Esophagus (tissue), 2 donors: ENCODE results near the gene AUTS2. TPM values are rescaled to one million over a fixed set of nuclear protein-coding genes. Genes with fewer than 3 reads are reported as not detected.

ENCODE experiments used
- H3K27ac ChIP-seq, 2 donors: one replicate each; pipeline ENCODE4 v1.5.1; 2013; ENCODE audit warnings: low read depth in 2 of 2, mild to moderate bottlenecking in 2 of 2, inconsistent platforms in 1 of 2, low read length in 1 of 2, moderate library complexity in 1 of 2
- H3K27me3 ChIP-seq, 2 donors: one replicate each; pipeline ENCODE4 v1.6.1; 2013; ENCODE audit warnings: low read length in 2 of 2, control low read depth in 1 of 2, mild to moderate bottlenecking in 1 of 2; ENCODE audit not compliant: insufficient read depth in 2 of 2, control insufficient read depth in 1 of 2
- H3K36me3 ChIP-seq, 2 donors: one replicate each; pipeline ENCODE4 v1.6.1; 2013; ENCODE audit warnings: low read length in 1 of 2; ENCODE audit not compliant: control insufficient read depth in 2 of 2, insufficient read depth in 2 of 2
- H3K4me1 ChIP-seq, 2 donors: one replicate each; pipeline ENCODE4 v1.6.1; 2013; ENCODE audit warnings: low read length in 1 of 2; ENCODE audit not compliant: control insufficient read depth in 2 of 2, insufficient read depth in 2 of 2
- H3K4me3 ChIP-seq, 2 donors: one replicate each; pipeline ENCODE4 v1.5.1; 2013; ENCODE audit warnings: low read length in 2 of 2, mild to moderate bottlenecking in 2 of 2, low read depth in 1 of 2, moderate library complexity in 1 of 2
- H3K9me3 ChIP-seq, 2 donors: one replicate each; pipeline ENCODE4 v1.6.1; 2013; ENCODE audit warnings: mild to moderate bottlenecking in 2 of 2, low read depth in 1 of 2, low read length in 1 of 2, moderate library complexity in 1 of 2; ENCODE audit not compliant: control insufficient read depth in 2 of 2, insufficient read depth in 1 of 2
- WGBS, 2 donors: extraction: QIAGEN DNeasy Blood & Tissue Kit; methylation state at CpG; one replicate each; pipeline ENCODE4 v1.1.7; 2013; 5-methylcytosine and 5-hydroxymethylcytosine counted together
- polyA plus RNA-seq, 2 donors: library from polyadenylated mRNA; stranded (reverse); fragments of 200-250 nt; gene quantifications; one replicate each; pipeline ENCODE4 v1.2.3, GENCODE V29; 2013
- donor health status: healthy with polysubstance abuse.
- donor health status: Bipolar disorder and iron deficiency.

The AUTS2 gene
- polyA plus RNA-seq, 2 donors: 8.3 to 15.6 TPM

DNA sequence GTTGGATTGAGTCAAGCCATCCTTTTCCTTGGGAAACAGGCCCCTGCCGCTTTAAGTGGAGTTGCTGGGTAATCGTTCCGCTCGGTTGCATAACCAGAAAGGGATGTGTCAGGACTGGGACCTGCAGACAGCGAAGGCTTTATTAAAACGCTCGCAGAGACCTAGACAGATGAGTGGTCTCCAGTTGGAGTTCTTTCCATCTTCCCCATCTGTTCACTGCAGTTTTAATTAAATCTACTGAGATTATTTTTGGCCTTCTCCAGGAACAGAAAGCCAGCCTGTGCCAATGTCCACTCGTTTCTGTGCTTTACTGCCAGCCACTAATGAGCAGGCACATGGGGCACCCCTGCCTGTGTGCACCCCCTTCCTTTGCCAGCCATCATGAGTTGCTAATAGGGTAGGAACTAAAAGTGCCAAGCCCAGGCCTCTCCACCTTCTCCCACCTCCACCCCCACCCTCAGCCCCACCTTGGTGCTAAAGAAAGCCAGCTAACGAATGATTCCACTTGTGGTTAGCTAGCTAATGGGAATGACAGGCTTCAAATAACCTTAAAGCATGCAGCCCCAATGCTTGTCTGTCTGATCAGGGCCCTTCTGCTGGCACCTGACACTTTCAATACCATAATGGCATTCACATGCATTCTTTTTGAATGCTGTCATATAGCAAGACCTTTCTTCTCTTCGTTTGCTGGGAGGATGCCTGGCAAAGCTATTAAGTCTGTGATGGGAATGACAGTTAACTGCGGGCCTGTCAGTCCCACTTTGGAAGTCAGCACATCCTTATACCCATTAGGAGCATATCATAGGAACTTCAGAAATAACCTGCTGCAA, 976.9 kb downstream of the AUTS2 start:
- H3K4me1 ChIP-seq: peaks cover 0 to 2% of the 10 kb centered on the region in 2 donors
- no peaks in the 10 kb centered on the region for H3K36me3 ChIP-seq
- H3K4me3 ChIP-seq: no peak overlapping the region
- no peak overlapping the region for H3K27ac ChIP-seq
- WGBS, 2 donors: 42 to 54% methylated on average over 11 of the region's 11 CpGs
- H3K9me3 ChIP-seq: no peaks in the 10 kb centered on the region
- H3K27me3 ChIP-seq: no peaks in the 10 kb centered on the region

DNA sequence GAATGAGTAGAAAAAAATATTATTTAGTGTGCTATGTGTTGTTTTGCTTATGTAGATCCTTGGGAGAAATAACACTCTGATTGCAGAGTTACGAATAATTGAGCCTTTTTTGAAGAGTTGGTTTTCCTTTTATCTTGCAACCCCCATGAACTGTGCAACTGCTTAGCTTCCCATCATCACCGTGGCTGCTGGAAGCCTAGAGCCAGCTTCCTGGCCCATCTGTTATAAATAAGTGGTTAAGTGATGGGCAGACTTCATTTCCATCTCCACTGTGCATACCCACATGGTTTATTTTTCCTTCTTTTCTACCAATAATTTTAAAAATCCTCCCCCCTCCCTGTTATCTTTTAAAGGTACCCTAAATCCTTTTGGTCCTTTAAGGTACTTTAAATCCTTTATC, 978.8 kb downstream of the AUTS2 start:
- H3K36me3 ChIP-seq: no peaks in the 10 kb centered on the region
- WGBS, 2 donors: 40 to 85% methylated on average over 2 of the region's 2 CpGs
- H3K4me1 ChIP-seq: no peaks in the 10 kb centered on the region
- H3K9me3 ChIP-seq: no peaks in the 10 kb centered on the region
- H3K27ac ChIP-seq: no peak overlapping the region
- H3K27me3 ChIP-seq: no peaks in the 10 kb centered on the region
- H3K4me3 ChIP-seq: no peak overlapping the region

DNA sequence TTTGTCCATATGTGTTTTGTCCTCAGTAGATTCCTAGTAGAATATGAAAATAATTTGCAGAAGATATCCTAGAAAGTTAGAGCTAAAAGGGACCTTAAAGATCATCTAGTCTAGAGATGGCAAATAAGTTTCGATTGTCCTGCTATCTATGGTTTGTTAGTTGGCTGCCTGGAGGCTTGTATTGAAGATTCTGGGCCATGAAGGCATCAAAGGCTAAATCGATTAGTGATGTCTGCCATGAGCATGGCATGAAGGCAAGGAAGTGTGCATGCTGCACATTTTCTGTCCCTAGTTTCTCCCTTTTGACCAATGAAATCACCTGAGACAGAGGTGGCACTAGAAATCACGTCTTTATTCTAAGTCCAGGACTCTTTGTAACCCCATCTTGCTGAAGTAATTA, 979.9 kb downstream of the AUTS2 start:
- Histone ChIP-seq H3K36me3 (no peaks in the 10 kb centered on the region), H3K27me3 (no peaks in the 10 kb centered on the region)
- 94 to 96% methylated on average over 3 of the region's 3 CpGs for WGBS, 2 donors

DNA sequence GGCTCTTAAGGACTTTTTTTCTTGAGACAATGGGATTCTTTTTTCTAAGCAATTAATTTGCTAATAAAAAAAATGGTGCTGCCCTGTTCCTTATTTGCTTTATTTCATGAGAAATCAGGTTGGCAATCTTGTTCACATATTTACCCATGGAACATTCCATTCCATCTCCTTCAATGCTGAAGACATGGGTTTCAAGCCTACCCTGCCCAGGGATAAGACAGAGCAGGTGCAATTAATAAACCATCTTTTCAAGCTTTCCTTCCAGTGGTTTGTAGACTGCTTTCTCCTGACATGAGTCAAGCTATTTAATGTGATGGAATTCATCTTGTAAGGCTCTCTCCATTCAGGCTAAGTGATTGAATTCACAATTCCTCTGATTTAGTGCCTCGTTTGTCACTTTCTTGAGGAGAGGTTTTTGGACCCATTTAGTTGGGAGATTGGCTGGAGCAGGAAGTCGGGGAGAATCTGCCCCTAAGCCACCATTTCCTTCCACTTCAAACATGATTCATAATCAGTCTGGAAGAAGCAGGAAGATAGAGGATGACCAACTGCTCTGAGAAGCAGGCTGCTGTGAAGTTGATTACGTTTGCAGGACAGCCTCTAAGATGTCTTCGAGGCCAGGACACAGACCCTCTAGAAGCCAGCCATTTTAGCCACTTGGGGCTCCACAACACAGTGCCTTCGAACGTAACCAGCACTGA, 981.3 kb downstream of the AUTS2 start:
- peaks cover 2% of the 10 kb centered on the region in 2 donors for H3K4me1 ChIP-seq
- H3K36me3 ChIP-seq: no peaks in the 10 kb centered on the region
- 78 to 85% methylated on average over 6 of the region's 6 CpGs for WGBS, 2 donors
- no peak overlapping the region for H3K4me3 ChIP-seq
- H3K27me3 ChIP-seq: no peaks in the 10 kb centered on the region
- H3K9me3 ChIP-seq: no peaks in the 10 kb centered on the region
- H3K27ac ChIP-seq: no peak overlapping the region

More for the DNA sequence above, 979.9 kb downstream of the AUTS2 start:
- Histone ChIP-seq H3K9me3 (no peaks in the 10 kb centered on the region), H3K4me1 (no peaks in the 10 kb centered on the region), H3K4me3 (no peak overlapping the region), H3K27ac (no peak overlapping the region)

DNA sequence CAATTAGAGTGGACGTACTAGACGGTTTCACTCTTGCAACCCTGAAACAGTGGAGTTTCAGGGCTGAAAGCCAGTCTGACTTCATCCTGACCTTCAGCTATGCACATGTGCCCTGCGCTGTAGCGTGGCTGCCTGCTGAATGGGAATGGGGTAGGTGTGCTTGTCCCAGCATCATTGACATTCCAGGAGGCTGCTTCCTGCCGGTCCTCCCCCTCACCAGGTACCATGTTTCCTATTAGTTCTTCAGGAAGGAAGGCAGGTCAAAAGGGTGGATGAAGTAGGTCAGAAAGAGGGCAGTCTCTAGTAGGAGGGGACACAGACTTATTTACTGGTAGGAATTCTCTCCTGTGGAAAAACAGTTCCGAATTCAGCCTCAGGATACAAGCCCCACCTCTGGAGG, 981.9 kb downstream of the AUTS2 start:
- no peak overlapping the region for H3K4me3 ChIP-seq
- no peaks in the 10 kb centered on the region for H3K9me3 ChIP-seq
- no peaks in the 10 kb centered on the region for H3K36me3 ChIP-seq
- H3K27me3 ChIP-seq: no peaks in the 10 kb centered on the region
- WGBS, 2 donors: 87% methylated on average over 6 of the region's 6 CpGs
- no peak overlapping the region for H3K27ac ChIP-seq
- peaks cover 3 to 4% of the 10 kb centered on the region in 2 donors for H3K4me1 ChIP-seq

DNA sequence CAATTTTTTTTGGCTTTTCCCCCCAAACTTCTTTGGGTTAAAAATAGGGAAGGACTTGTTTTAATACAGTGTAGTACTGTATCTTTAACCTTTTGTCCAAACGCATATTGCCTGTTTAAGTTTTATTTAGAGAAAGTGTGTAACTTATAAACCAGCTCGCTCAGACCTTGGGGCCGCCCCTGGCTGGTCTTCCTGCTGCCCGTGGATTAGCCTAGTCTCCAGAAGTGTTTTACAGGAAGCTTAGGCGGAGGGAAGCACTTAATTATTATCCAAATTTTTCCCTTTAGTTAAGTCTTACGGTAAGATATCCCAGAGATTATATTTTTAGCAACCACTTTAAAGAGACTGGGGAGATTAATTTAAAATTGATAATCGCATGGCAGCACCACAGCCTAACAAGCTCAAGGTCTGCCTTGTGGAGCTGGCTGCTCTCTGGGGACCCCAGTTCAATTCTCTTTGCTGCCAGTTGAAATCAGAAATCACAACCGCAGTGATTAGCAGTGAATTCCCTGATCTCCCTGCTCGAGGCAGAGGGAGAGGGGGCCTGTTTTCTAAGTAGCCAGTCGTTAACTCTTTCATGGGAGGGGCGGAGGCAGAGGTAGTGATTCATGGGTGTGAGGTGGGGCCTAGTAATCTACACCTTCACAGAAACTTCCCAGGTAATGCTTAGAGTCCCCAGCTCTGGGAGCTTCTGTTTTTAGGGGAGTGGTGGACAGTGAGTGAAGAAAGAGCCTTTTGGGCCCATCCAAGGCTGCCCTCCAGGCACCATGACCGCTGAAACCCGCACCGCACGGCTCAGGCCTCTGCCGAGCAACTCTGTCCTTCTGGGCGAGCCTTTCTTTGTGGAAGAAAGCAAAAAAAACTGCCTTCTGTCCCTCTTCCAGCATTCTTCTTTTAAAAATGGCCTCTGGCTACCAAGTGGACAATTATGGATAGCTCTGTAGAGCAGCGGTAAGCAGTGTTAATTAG, 984.9 kb downstream of the AUTS2 start:
- Histone ChIP-seq H3K9me3 (no peaks in the 10 kb centered on the region), H3K36me3 (no peaks in the 10 kb centered on the region), H3K4me1 (peaks cover 3 to 4% of the 10 kb centered on the region in 2 donors), H3K27me3 (no peaks in the 10 kb centered on the region), H3K27ac (no peak overlapping the region), H3K4me3 (no peak overlapping the region)
- WGBS, 2 donors: 74 to 78% methylated on average over 18 of the region's 18 CpGs

DNA sequence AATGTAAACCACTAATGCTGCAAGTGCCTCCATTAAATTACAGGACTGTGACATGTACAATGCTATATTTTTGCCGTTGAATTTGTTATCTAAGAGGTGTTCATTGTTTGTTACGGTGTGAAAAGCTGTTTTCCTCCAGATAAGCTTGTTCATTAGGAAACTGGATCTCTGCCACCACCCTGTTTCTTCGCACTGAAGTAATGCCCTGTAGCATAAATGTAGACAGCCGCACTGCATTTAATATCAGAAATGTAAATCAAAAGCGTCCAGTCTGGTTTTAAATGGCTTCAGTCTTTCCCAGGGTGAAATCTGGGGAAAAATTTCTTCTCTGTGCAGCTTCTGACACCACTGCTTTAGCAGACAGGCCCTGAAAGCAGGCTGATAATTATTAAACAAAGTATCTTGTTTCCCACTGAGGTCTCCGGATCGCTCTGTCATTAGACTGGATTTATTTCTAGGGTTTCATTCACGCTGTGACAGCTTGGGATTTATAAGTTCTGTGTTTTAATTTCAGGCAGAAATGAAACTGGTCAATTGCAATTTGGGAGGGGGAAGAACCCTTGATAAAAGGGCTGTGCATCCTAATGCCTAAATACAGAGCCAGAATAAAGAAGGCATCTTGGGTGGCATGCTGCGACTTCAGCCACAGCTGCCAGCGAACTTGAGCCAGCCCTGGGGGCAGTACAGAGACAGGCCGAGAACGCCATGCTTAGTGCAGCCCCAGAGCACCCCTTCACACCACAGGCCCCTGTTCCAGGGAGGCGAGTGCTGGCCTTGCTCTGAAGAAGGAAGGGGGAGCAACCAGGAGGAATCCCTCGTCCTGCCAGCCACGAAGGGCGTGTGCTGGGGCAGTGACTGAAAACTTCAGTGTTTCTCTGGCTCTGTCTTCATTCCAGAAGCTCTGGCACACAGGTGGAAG, 985.9 kb downstream of the AUTS2 start:
- Histone ChIP-seq H3K9me3 (no peaks in the 10 kb centered on the region), H3K36me3 (no peaks in the 10 kb centered on the region), H3K27ac (no peak overlapping the region), H3K4me3 (no peak overlapping the region), H3K4me1 (peaks cover 3 to 4% of the 10 kb centered on the region in 2 donors), H3K27me3 (no peaks in the 10 kb centered on the region)
- WGBS, 2 donors: 48 to 61% methylated on average over 16 of the region's 16 CpGs

DNA sequence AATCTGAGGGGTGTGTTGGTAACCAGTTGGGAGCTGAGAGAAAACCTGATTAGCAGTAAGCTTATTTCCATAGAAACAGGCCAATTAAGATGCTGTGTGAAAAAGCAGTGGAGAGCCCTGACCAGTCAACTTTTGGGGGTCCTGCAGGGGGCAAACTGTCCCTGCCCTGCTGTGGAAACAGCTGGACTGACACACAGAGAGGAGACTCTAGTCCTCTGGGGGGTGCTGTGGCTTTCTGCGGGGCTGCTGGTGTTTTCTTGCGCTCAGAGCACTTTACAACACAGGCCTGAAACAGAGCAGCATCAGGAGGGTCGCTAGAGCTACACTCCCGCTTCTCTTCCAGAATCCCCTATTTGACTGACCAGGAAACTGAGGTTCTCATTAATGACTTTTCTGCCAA, 986.8 kb downstream of the AUTS2 start:
- Histone ChIP-seq H3K27me3 (no peaks in the 10 kb centered on the region), H3K9me3 (no peaks in the 10 kb centered on the region), H3K36me3 (no peaks in the 10 kb centered on the region), H3K4me1 (peaks cover 3 to 4% of the 10 kb centered on the region in 2 donors), H3K4me3 (no peak overlapping the region), H3K27ac (no peak overlapping the region)
- WGBS, 2 donors: 68 to 88% methylated on average over 4 of the region's 4 CpGs
